ENCODE data around the gene PAK6. TPM values are rescaled to one million over a fixed set of nuclear protein-coding genes. Genes with fewer than 3 reads are reported as not detected.

The PAK6 gene
- total and polyA plus RNA-seq, 12 donors, result 4.9 to 31.0 (median 13.1) TPM

GRCh38 chr15:40313531-40314398 is 74.9 kb downstream of the PAK6 start:
- intact Hi-C loops (cut with DNase I), result loop anchor here in 1 of 2 donors (5.0 kb wide), 1 partner anchor 36 kb away; no protein-coding TSS in a partner anchor
- H3K4me3 ChIP-seq, result no peak overlapping the region
- 25 to 33% (median 27%) methylated on average over 10 of the region's 10 CpGs for WGBS, 4 donors

GRCh38 chr15:40314723-40315276 is 75.9 kb downstream of the PAK6 start:
- H3K9me3 ChIP-seq (replicated peaks in 1 of 3), result no peaks in the 10 kb centered on the region
- no peak overlapping the region for H3K4me3 ChIP-seq
- TF ChIP-seq POLR2A (IDR thresholded peaks at IDR 0.05) (no peak), CTCF (IDR thresholded peaks at IDR 0.05) (no peak)
- peaks cover 2 to 7% of the 10 kb centered on the region in 2 donors for H3K4me1 ChIP-seq (replicated peaks in 1 of 2)
- no peak for DNase-seq
- no peaks in the 10 kb centered on the region for H3K36me3 ChIP-seq (replicated peaks in 1 of 2)
- no peak overlapping the region for H3K27ac ChIP-seq
- intact Hi-C loops (cut with DNase I), result loop anchor here in 1 of 2 donors (5.0 kb wide), 1 partner anchor 37 kb away; no protein-coding TSS in a partner anchor
- WGBS, 4 donors, result 73 to 96% (median 80%) methylated on average over 4 of the region's 4 CpGs
- no peaks in the 10 kb centered on the region for H3K27me3 ChIP-seq

More at GRCh38 chr15:40313531-40314398, 74.9 kb downstream of the PAK6 start:
- no peaks in the 10 kb centered on the region for H3K9me3 ChIP-seq (replicated peaks in 1 of 3)
- TF ChIP-seq CTCF (IDR thresholded peaks at IDR 0.05) (no peak), POLR2A (IDR thresholded peaks at IDR 0.05) (no peak)
- H3K27me3 ChIP-seq, result no peaks in the 10 kb centered on the region
- peak; percentile 71 to 86 (median 85) for DNase-seq
- H3K4me1 ChIP-seq (replicated peaks in 1 of 2), result peaks cover 2 to 7% of the 10 kb centered on the region in 2 donors
- no peaks in the 10 kb centered on the region for H3K36me3 ChIP-seq (replicated peaks in 1 of 2)
- no peak overlapping the region for H3K27ac ChIP-seq

- intact Hi-C loops (cut with DNase I), result no loop called here
These were observed 78.1 kb downstream of the PAK6 start for GRCh38 chr15:40316931-40317330.

More at GRCh38 chr15:40316931-40317330, 78.1 kb downstream of the PAK6 start:
- H3K36me3 ChIP-seq (replicated peaks in 1 of 2), result no peaks in the 10 kb centered on the region
- H3K27ac ChIP-seq, result no peak overlapping the region
- no peak for TF ChIP-seq POLR2A (IDR thresholded peaks at IDR 0.05)
- no peak for TF ChIP-seq CTCF (IDR thresholded peaks at IDR 0.05)
- WGBS, 4 donors, result 72 to 83% (median 78%) methylated on average over 3 of the region's 3 CpGs
- H3K4me1 ChIP-seq (replicated peaks in 1 of 2), result peaks cover 2 to 7% of the 10 kb centered on the region in 2 donors
- H3K9me3 ChIP-seq (replicated peaks in 1 of 3), result no peaks in the 10 kb centered on the region
- H3K4me3 ChIP-seq, result no peak overlapping the region
- H3K27me3 ChIP-seq, result no peaks in the 10 kb centered on the region
- DNase-seq, result no peak
